ENCODE data around the gene FOXS1. TPM values are rescaled to one million over a fixed set of nuclear protein-coding genes. Genes with fewer than 3 reads are reported as not detected.

The FOXS1 gene
- total and polyA plus RNA-seq, 11 donors, result 1.9 to 6.0 (median 3.7) TPM

- H3K27ac ChIP-seq, result peak overlapping the region in 8 of 12 donors; percentile 48 to 89 (median 70)
Observed at GRCh38 chr20:31836853-31837608, 8.4 kb downstream of the FOXS1 start.

GRCh38 chr20:31835977-31836852 is 9.2 kb downstream of the FOXS1 start:
- no peak for TF ChIP-seq CTCF (IDR thresholded peaks at IDR 0.05)
- no peak for TF ChIP-seq POLR2A (IDR thresholded peaks at IDR 0.05)
- ATAC-seq (peak; percentile 66 to 86 (median 85)), DNase-seq (peak; percentile 84 to 92 (median 89))
- 43 to 48% (median 46%) methylated on average over 14 of the region's 14 CpGs for WGBS, 4 donors
- intact Hi-C loops (cut with DNase I), result loop anchor here in 1 of 10 donors (10.0 kb wide), 1 partner anchor 619 kb away; no protein-coding TSS in a partner anchor
- Histone ChIP-seq H3K36me3 (no peaks in the 10 kb centered on the region), H3K27me3 (no peaks in the 10 kb centered on the region), H3K4me1 (peaks cover 0 to 73% (median 32%) of the 10 kb centered on the region in 12 donors), H3K9me3 (no peaks in the 10 kb centered on the region), H3K4me3 (no peak overlapping the region), H3K27ac (peak overlapping the region in 9 of 12 donors; percentile 6 to 89 (median 65))

More at GRCh38 chr20:31836853-31837608, 8.4 kb downstream of the FOXS1 start:
- 69 to 82% (median 74%) methylated on average over 2 to 5 of the region's 5 CpGs for WGBS, 4 donors
- peak in 1 of 5 donors; percentile 56 for DNase-seq
- Histone ChIP-seq H3K36me3 (no peaks in the 10 kb centered on the region), H3K9me3 (no peaks in the 10 kb centered on the region), H3K4me3 (no peak overlapping the region), H3K4me1 (peaks cover 0 to 81% (median 37%) of the 10 kb centered on the region in 12 donors), H3K27me3 (no peaks in the 10 kb centered on the region)
- TF ChIP-seq CTCF (IDR thresholded peaks at IDR 0.05) (no peak), POLR2A (IDR thresholded peaks at IDR 0.05) (no peak)
- ATAC-seq, result peak in 2 of 4 donors; percentile 9 to 43
- intact Hi-C loops (cut with DNase I), result loop anchor here in 1 of 10 donors (10.0 kb wide), 1 partner anchor 618 kb away; no protein-coding TSS in a partner anchor

GRCh38 chr20:31835554-31835953 is 9.8 kb downstream of the FOXS1 start:
- no peak for DNase-seq
- no peaks in the 10 kb centered on the region for H3K36me3 ChIP-seq
- no peaks in the 10 kb centered on the region for H3K27me3 ChIP-seq
- intact Hi-C loops (cut with DNase I), result loop anchor here in 1 of 10 donors (10.0 kb wide), 1 partner anchor 619 kb away; no protein-coding TSS in a partner anchor
- ATAC-seq, result no peak
- 83 to 90% (median 84%) methylated on average over 9 of the region's 9 CpGs for whole genome bisulfite sequencing, 4 donors
- no peak overlapping the region for H3K4me3 ChIP-seq
- H3K4me1 ChIP-seq, result peaks cover 0 to 66% (median 27%) of the 10 kb centered on the region in 12 donors
- no peaks in the 10 kb centered on the region for H3K9me3 ChIP-seq
- peak overlapping the region in 9 of 12 donors; percentile 6 to 89 (median 65) for H3K27ac ChIP-seq
- TF ChIP-seq POLR2A (IDR thresholded peaks at IDR 0.05) (no peak), CTCF (IDR thresholded peaks at IDR 0.05) (no peak)

Measured in heart left ventricle (tissue), 16 donors.